GM12873 (cell line): ENCODE measurements around the gene INSC.

ENCODE experiments used
- TF ChIP-seq, protein P1 (sequence below): IDR thresholded peaks from 2 replicates; pipeline ENCODE4 v1.5.1; 2012; ENCODE audit warnings: low read depth, mild to moderate bottlenecking, moderate library complexity, low read length, control low read depth; ENCODE audit not compliant: insufficient read depth; ENCODE audit errors: missing control alignments

INSC gene

GRCh38 chr11:15123849-15124248 is 9.1 kb downstream of the INSC start:
- TF ChIP-seq, protein P1, sequence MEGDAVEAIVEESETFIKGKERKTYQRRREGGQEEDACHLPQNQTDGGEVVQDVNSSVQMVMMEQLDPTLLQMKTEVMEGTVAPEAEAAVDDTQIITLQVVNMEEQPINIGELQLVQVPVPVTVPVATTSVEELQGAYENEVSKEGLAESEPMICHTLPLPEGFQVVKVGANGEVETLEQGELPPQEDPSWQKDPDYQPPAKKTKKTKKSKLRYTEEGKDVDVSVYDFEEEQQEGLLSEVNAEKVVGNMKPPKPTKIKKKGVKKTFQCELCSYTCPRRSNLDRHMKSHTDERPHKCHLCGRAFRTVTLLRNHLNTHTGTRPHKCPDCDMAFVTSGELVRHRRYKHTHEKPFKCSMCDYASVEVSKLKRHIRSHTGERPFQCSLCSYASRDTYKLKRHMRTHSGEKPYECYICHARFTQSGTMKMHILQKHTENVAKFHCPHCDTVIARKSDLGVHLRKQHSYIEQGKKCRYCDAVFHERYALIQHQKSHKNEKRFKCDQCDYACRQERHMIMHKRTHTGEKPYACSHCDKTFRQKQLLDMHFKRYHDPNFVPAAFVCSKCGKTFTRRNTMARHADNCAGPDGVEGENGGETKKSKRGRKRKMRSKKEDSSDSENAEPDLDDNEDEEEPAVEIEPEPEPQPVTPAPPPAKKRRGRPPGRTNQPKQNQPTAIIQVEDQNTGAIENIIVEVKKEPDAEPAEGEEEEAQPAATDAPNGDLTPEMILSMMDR, result no peak

- TF ChIP-seq, protein P1, result no peak
Observed at GRCh38 chr11:15124528-15124927, 9.8 kb downstream of the INSC start.

DNA sequence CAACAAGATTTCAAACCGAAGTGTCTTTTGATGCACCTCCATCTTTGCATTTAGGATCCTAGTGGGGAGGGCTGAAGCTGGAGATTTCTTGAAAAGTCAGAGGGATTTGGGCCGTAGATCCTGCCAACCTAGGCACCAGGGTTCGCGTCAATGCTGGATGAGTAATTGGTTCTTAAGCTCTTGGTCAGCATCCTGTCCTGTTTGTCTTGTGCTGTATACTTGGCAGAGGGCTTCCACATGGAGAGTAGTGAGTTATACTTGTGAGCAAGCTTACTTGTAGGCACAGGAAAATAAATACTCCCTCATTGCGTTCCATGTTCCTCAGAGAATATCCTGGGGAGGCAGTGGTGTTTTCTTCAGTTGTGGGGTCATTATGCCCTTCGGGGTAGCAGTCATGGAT is 12.6 kb downstream of the INSC start:
- TF ChIP-seq, protein P1, result no peak

DNA sequence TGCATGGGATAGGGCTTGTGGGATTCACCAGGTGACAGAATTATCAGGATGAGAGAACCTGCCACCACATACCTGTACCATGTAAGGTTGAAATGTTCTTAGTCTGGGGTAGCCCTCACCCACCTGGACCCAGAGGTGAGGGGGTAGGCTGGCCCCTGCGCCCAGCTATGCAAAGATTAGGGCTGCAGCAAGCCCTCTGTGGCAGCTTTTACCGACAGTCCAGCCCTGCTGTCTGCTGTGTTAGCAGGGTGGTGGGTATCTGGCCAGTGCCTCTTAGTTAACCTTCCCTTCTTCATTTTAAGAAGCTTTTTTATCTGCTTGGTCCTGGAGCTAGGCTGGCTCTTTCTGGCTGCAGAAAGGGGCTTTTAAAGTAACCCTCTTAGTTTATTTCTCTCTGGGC is 13.9 kb downstream of the INSC start:
- TF ChIP-seq, protein P1, result no peak

DNA sequence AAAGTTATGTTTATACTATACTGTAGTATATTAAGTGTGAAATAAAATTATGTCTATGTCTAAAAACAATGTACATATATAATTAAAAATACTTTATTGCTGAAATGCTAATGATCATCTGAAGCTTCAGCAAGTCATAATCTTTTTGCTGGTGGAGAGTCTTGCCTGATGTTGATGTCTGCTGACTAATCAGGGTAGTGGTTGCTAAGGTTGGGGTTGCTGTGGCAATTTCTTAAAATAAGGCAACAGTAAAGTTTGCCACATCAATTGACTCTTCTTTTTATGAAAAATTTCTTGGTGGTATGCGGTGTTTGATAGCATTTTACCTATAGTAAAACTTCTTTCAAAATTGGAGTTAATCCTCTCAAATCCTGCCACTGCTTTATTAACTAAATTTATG is 21.4 kb downstream of the INSC start:
- TF ChIP-seq, protein P1, result no peak

DNA sequence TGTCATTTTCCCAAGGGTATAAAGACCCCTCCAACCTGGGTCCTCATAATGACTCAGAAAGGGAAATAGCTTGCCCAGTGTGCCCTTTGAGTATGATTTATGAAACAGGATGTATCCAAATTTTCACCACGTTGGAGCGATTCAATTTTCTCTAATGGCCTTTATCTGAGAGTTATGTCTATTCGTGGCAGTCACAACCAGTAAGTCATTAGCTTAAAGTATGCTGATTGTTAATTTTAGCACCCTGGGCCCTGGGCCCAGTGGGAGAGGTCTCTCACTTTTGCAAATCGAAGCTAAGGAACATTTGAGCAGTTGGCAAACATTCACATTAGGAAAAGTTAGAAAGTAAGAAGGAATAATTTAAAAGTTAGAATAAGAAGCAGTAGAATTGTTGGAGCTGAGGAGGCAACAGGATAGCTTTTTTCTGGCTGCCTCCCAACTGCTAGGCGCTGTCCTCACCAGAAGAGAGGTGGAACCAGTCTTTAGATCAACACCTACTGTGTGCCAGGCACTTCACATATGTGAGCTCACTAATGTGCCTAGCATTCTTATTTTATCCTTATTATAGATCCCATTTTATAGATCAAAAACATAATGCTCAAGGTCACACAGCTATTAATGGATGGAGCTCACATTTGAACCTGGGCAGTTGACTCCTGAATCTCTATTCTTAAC is 24.5 kb downstream of the INSC start:
- TF ChIP-seq, protein P1, result no peak

DNA sequence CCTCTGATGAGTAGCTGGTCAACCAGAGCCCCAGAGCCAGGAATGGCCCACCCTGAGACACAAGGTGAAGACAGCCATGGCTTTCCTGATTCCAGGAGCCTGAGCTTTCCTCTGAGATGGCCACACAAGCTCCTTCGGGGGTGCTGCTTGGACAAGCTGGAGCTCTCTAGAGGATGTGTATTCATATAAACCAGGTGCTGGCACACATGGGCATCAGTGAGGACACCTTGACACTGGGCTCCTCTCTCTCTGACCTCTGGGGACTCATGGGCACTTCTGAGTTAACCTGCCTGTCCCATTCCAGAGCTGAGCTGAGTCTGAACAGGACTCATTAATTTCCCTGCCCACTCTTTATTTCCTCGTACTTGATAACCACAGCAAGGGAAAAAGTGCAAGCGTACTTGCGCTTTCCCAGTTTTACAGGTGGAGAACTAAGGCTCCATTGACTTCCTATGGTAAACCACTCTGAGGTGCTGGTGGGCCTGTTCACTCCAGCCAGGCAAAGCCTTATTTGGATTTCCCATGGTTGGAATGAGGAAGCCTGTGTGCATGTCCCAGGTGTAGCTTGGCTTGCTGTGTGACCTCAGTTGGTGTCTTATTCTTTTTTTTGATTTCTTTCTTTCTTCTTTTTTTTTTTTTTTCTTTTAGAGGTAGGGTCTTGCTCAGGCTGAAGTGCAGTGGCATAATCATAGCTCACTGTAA is 25.4 kb downstream of the INSC start:
- TF ChIP-seq, protein P1, result no peak
